HG03159 (cell line): Measurements from ENCODE around the gene SDHAF1.
"Not testable (repeated sequence)": the region's sequence is repeated elsewhere in the genome, so short reads cannot be mapped to it uniquely, and the experiment has no call there.

Experiments used
- ATAC-seq: cut with Tn5 transposase; IDR thresholded peaks from one replicate; pipeline ENCODE4 v1.9.1; 2021; ENCODE audit warnings: mild to moderate bottlenecking, moderate library complexity; ENCODE audit not compliant: unreplicated experiment

SDHAF1 gene

GRCh38 chr19:36014012-36014924 is 19.3 kb downstream of the SDHAF1 start, which contains the start of gene ALKBH6:
Gene ALKBH6 (minus strand): TSS chr19:36014213. CDS start chr19:36013397, 816 bp downstream.
- ATAC-seq, result peak; percentile 94

GRCh38 chr19:36019061-36019670 is 24.2 kb downstream of the SDHAF1 start:
- no peak for ATAC-seq

- no peak for ATAC-seq
Observed at GRCh38 chr19:36023432-36023831, 28.4 kb downstream of the SDHAF1 start.

GRCh38 chr19:36025541-36025940 is 30.6 kb downstream of the SDHAF1 start:
- ATAC-seq, result no peak

GRCh38 chr19:36026091-36026876 is 31.3 kb downstream of the SDHAF1 start:
- ATAC-seq, result no peak

- ATAC-seq, result no peak
Observed at GRCh38 chr19:36027696-36028095, 32.7 kb downstream of the SDHAF1 start.

GRCh38 chr19:36028313-36029041 is 33.5 kb downstream of the SDHAF1 start:
- ATAC-seq, result no peak

GRCh38 chr19:36030264-36031148 is 35.5 kb downstream of the SDHAF1 start:
- ATAC-seq, result no peak

GRCh38 chr19:36031308-36031707 is 36.3 kb downstream of the SDHAF1 start:
- no peak for ATAC-seq

GRCh38 chr19:36032251-36033104 is 37.5 kb downstream of the SDHAF1 start, which contains the start of gene CLIP3:
Gene CLIP3 (minus strand): TSS chr19:36032873. CDS start chr19:36032357, 516 bp downstream.
- no peak for ATAC-seq

GRCh38 chr19:36040495-36040894 is 45.5 kb downstream of the SDHAF1 start:
- no peak for ATAC-seq

GRCh38 chr19:36041092-36041491 is 46.1 kb downstream of the SDHAF1 start:
- not testable (repeated sequence) for ATAC-seq

GRCh38 chr19:36041831-36042230 is 46.8 kb downstream of the SDHAF1 start:
- no peak for ATAC-seq

GRCh38 chr19:36043952-36044351 is 49.0 kb downstream of the SDHAF1 start:
- ATAC-seq, result no peak
